GM21381 (cell line): ENCODE results near the gene SCRG1.

Experiments used
- ATAC-seq: cut with Tn5 transposase; IDR thresholded peaks from one replicate; pipeline ENCODE4 v1.9.1; 2021; ENCODE audit warnings: mild to moderate bottlenecking, moderate library complexity; ENCODE audit not compliant: unreplicated experiment

Gene SCRG1

GRCh38 chr4:173365359-173365996, 33.4 kb downstream of the SCRG1 start:
- ATAC-seq, result no peak

GRCh38 chr4:173362666-173363065, 36.2 kb downstream of the SCRG1 start:
- no peak for ATAC-seq

- ATAC-seq, result no peak
Observed at GRCh38 chr4:173360587-173361221, 38.2 kb downstream of the SCRG1 start.

- ATAC-seq, result no peak
Observed at GRCh38 chr4:173357939-173358338, 41.0 kb downstream of the SCRG1 start.

GRCh38 chr4:173347467-173347866, 51.4 kb downstream of the SCRG1 start:
- ATAC-seq, result no peak

- no peak for ATAC-seq
Observed at GRCh38 chr4:173346074-173346473, 52.8 kb downstream of the SCRG1 start.

GRCh38 chr4:173345648-173346047, 53.3 kb downstream of the SCRG1 start:
- no peak for ATAC-seq

- no peak for ATAC-seq
Observed at GRCh38 chr4:173343832-173344397, 55.0 kb downstream of the SCRG1 start.

GRCh38 chr4:173337463-173337862, 61.5 kb downstream of the SCRG1 start:
- no peak for ATAC-seq

GRCh38 chr4:173334891-173335752, 63.8 kb downstream of the SCRG1 start:
- ATAC-seq, result peak; percentile 40
